CD4-positive, alpha-beta T cell treated with Interleukin-12 subunit alpha and Interleukin-12 subunit beta, for 1 hour (primary cell): Measurements from ENCODE around the gene SLC4A1.

Experiments
- DNase-seq: peaks from one replicate; pipeline ENCODE4 v3.0.0-alpha.2; 2020

Gene SLC4A1

DNA sequence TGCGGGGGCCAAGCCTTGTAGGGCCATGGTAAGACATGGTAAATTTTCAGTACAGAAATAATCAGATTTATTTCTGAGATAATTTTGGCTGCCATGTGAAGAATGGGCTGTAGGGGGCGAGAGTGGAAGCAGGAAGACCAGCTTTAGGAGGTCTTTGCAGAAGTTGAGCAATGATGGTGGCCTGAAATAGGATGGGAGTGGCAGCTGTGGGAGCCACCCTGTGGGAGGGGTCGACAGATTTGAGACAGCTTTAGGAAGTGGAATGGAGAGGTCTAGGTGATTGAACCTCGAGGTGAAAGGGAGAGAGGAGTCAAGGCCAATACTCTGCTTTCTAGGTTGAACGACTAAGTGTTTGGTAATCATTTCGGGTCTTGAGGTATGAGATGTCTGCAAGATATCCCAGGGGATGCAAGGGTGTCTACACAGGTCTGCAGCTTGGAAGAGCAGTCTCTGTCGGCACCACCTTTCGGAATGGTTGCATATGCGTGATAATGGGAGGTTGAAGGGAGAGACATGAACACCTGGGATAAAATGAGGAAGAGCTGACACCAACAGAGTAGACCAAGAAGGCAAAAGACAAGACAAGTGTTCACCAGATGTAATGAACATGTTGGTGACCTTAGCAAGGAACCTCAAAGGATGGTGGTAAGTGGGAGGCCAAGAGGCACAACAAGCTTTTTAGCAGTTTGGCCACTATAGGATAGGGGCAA lies 64.0 kb downstream of the SLC4A1 start:
- DNase-seq, result peak; percentile 70

DNA sequence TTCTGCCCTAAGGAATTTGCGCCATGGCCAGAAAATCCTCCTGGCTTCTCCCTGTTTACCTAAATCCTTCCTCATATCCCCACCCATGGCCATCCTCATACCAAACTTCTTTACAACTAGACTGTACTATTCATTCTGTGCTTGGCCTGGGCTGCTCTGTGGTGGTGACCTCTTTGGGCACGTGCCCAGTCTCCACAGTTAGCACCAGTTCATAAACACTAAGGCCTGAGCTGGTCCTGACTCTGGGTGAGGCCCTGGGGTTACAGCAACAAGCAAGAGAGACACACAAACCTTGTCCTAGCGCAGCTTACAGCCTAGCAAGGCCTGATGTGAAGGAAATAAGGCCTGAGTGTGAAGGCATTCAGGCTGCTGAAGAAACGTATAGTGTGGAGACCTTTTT lies 65.2 kb downstream of the SLC4A1 start:
- DNase-seq, result no peak

DNA sequence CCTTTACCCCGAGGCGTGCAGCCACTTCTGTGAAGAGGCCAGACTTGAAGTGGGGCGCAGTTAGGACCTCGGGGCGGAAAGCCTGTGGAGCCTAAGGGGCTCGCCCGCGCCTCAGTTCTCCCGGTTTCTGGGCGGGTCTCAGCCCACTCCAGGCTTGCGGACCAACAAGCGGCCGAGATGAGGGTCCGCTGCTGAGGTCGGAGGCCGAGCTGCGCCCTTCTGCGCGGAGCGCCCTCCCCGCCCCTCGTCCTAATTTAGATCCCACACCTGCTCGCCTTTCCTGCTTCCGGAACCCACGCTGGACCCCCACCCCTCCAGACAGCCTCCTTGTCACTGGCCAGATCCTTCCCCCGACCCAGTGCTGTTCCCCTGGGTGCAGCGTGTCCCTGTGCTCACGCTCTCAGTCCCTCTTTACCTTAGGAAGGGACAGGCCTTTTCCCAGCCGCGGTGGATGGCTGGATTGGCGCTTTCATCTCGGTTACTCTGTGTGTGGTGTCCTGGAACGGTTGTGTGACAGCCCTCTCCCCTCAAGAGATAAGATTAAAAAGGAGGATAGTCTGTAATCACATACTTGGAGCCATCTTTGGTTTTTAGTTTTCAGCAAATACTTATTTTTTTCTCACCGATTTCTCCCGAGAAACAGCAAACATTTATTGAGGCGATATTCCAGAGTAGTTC lies 67.3 kb downstream of the SLC4A1 start:
- DNase-seq, result no peak

DNA sequence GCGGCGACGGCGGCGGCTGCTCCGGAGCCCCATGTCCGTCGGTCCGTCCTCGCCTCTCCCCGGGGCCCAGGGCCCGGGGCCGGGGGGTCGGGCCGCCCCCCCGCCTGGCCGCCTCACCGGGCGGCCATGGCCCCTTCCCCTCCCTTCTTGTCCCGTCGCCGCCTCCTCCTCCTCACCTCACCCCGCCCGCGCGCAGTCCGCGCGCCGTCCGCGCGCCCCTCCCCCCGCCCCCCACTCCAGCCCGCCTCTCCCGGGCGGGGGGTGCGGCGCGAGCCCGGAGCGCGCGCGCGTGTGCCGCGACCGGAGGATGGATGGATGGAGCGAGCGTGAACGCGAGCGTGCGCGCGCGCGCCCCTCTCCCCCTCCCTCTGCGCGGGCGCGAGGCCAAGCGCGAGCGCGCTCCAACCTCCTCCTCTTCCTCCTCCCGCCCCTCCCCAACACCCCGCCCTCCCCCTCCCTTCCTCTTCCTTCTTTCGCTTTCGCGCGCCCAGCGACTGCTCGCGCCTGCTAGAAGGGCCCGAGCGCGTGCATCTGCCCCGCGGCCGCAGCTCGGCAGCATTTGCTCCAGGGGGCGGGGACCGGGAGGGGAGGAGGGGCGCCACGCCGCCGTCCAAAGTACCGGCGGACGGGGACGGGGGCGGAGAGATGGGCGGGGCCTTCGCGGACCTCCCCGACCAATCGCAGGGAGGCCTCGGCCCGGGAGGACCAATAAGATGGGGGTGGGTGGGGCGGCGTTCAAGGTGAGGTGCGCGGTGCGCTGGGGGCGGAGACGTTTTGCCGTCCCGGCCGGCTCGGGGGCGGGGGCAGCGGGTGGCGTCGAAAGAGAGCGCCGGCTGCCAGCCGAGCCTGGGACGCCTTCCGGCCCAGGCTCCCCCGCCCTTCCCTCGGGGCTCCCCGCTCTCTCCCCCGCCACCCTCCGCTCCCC lies 68.1 kb downstream of the SLC4A1 start, which contains the start of gene ATXN7L3:
ATXN7L3 (minus strand) TSS at position 332 of the 925 bp plus-strand sequence. CDS start 1,814 bp downstream, outside the sequence.
- peak; percentile 100 for DNase-seq

DNA sequence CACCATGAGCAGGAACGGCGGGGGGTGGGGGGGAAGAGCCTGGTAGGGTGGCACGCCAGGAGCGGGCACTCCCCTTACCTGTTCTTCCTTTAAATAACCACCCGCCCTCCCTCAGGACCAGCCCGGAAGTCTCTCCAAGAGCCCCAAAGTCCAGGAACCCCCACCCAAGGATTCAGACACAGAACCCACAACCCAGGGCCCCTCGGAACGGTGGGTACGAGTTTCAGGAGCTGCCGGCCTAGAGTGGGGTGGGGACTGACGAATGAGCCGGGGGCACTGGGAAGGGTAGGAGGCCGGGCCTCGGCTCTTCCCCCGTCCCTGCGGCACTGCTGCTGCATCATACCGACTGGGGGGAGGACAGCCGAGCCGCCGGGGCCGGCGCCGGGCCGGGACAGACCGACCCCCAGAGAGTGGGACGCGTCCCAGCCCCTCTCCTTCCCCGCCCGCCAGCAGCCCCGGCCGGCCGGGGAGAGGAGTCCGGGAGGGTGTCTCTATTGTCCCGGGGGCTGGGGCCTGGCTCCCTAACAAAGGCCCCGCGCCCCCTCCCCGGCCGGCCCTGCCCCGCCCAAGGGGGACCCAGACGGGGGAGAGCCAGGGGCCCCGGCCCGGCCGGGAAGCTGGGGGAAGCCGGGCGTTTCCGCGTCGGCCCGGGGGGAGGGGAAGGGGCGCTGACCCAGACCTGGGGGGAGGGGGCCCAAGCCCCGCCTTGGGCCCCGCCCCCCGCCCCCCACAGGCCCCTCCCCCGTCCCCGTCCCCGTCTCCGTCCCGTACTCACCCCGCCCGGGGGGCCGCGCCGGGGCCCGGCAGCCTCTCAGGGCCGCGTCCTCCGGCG lies 69.0 kb downstream of the SLC4A1 start:
- peak; percentile 69 for DNase-seq
